AG04450 (cell line): ENCODE results near the gene OTULIN. TPM values are rescaled to one million over a fixed set of nuclear protein-coding genes. Genes with fewer than 3 reads are reported as not detected.

Source experiments
- CTCF ChIA-PET: fragments of 300-600, 350-600 bp; formaldehyde crosslinking; extraction: SDS; loops from one replicate; lab custom pipeline; 2022; ENCODE audit warnings: antibody characterized with exemption, inconsistent platforms; lab: Charles Lee
- POLR2A ChIA-PET: fragments of 350-600 bp; formaldehyde crosslinking; extraction: SDS; loops from one replicate; lab custom pipeline; 2021; ENCODE audit warnings: antibody characterized with exemption, inconsistent platforms; lab: Yijun Ruan, JAX
- DNase-seq: peaks from one replicate; pipeline ENCODE4 v3.0.0-alpha.2; 2011; ENCODE audit warnings: low read depth, low spot score
- H3K27ac ChIP-seq: one replicate; pipeline ENCODE4 v1.5.1; 2012; ENCODE audit warnings: low read depth, low read length, control low read depth
- H3K27me3 ChIP-seq: one replicate; pipeline ENCODE4 v1.6.0; 2012; ENCODE audit warnings: low read length; ENCODE audit not compliant: control insufficient read depth, insufficient read depth
- H3K4me3 ChIP-seq: 2 replicates; pipeline ENCODE4 v1.5.1; 2011; ENCODE audit warnings: mild to moderate bottlenecking, low read depth, low read length, control low read depth
- H3K9me3 ChIP-seq: 2 replicates; pipeline ENCODE4 v1.5.1; 2012; ENCODE audit warnings: low read length; ENCODE audit not compliant: control insufficient read depth, insufficient read depth
- polyA plus RNA-seq: library from polyadenylated mRNA; depleted of rRNA; stranded (reverse); fragments of >200 nt; gene quantifications from 2 replicates; pipeline ENCODE4 v1.2.3, GENCODE V29; 2011
- TF ChIP-seq, protein P1 (sequence below): IDR thresholded peaks from 2 replicates; pipeline ENCODE4 v1.5.1; 2011; ENCODE audit warnings: low read depth, low read length, control low read depth, inconsistent platforms

Gene OTULIN
- polyA plus RNA-seq, 1 experiment = 14.0 TPM

DNA sequence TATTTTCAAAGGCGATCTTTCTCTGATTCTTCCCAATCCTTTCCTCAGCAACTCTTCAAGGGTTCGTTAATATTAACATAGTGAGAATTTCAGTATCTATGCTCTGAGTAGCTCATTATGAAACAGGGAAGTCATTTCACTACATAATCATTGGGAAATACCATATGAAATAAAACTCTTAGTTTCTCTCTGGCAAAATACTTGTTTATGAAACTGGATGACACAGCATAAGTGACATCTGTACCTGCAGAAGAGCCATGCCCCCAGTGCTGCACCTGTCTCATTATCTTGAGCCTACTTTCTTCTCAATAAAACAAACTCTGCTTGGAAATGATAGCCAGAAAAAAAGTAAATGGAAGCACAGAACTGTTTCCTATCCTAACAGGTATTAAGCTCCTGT is 33.8 kb upstream of the OTULIN start:
- no peaks in the 10 kb centered on the region for H3K9me3 ChIP-seq
- H3K4me3 ChIP-seq = no peak overlapping the region
- peaks cover 3% of the 10 kb centered on the region for H3K27me3 ChIP-seq
- DNase-seq = no peak
- TF ChIP-seq, protein P1, sequence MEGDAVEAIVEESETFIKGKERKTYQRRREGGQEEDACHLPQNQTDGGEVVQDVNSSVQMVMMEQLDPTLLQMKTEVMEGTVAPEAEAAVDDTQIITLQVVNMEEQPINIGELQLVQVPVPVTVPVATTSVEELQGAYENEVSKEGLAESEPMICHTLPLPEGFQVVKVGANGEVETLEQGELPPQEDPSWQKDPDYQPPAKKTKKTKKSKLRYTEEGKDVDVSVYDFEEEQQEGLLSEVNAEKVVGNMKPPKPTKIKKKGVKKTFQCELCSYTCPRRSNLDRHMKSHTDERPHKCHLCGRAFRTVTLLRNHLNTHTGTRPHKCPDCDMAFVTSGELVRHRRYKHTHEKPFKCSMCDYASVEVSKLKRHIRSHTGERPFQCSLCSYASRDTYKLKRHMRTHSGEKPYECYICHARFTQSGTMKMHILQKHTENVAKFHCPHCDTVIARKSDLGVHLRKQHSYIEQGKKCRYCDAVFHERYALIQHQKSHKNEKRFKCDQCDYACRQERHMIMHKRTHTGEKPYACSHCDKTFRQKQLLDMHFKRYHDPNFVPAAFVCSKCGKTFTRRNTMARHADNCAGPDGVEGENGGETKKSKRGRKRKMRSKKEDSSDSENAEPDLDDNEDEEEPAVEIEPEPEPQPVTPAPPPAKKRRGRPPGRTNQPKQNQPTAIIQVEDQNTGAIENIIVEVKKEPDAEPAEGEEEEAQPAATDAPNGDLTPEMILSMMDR = no peak
- H3K27ac ChIP-seq = no peak overlapping the region
- POLR2A ChIA-PET = no interaction called here
- CTCF ChIA-PET = interaction anchor here (2.3 kb wide), 1 partner anchor 18 kb away, joined by 8 read pairs; no protein-coding TSS in a partner anchor

DNA sequence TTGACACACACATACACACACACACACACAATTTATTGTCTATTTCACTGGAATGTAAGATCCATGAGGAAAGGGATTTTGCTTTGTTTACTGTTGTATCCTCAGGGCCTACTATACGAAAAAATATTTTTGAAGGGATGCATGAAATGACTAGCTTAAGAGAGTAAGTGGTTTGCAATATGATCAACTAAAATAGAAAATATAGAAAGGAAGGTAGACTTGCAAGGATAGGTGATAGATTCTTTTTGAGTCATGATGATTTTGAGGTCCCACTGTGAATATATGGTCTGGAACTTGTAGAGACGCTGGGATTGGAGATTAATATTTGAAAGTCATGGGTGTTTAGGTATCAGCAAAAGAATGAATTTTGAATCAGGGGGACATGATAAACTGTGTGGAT is 28.9 kb upstream of the OTULIN start:
- ChIA-PET CTCF (interaction anchor here (1.1 kb wide), 1 partner anchor 13 kb away, joined by 4 read pairs; no protein-coding TSS in a partner anchor), POLR2A (no interaction called here)
- DNase-seq = no peak
- H3K4me3 ChIP-seq = no peak overlapping the region
- TF ChIP-seq, protein P1 = no peak
- no peaks in the 10 kb centered on the region for H3K9me3 ChIP-seq
- H3K27ac ChIP-seq = no peak overlapping the region
- peaks cover 10% of the 10 kb centered on the region for H3K27me3 ChIP-seq

DNA sequence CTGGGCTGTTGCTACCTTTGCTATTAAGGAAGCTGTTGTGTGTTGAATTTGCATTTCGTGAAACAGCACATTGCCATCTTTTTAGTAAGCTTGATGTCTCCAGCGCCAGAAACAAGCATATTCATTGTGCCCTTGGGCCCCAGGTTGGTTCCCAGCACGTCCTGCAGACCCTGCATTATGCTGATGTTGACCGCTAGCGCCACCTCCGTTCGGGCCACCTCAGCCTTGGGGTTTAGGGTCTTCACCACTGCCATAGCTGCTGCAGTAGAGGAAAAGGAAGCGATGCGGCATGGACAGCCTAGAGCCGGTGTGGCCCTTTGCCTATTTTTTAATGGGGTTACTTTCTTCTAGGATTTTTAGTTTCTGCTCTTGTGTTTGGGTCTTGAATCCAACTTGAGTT is 23.8 kb upstream of the OTULIN start:
- no peak overlapping the region for H3K27ac ChIP-seq
- no peaks in the 10 kb centered on the region for H3K9me3 ChIP-seq
- H3K27me3 ChIP-seq = peaks cover 7% of the 10 kb centered on the region
- CTCF ChIA-PET = no interaction called here
- POLR2A ChIA-PET = no interaction called here
- DNase-seq = no peak
- H3K4me3 ChIP-seq = no peak overlapping the region
- TF ChIP-seq, protein P1 = no peak

DNA sequence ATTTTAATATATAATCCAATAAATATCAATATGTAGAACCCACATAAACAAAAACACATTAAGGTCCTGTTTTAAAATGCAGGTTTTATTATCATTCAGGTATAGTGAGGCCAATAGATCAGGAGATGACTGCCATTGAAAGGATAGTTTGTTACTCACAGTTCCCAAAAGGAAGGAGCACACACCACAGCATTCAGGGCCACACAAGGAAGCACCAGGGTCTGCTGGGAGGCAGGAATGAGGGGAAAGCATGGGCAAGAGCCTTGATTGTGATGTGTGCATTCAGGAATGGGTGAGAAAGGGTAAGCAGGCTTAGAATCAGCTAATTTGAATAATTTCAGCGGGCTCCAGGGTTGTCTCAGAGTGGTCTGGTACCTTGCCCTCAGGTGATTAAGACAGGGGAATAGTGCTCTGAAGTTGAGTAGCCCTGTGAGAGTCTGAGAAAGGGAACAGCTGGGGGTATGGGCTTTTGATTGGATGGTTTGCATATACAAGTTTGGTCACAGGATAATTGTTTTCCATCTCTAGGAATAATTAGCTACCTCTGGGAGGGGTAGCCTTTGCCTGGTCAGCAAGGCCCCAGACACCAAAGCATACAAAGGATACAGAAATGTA is 19.8 kb upstream of the OTULIN start:
- POLR2A ChIA-PET = no interaction called here
- TF ChIP-seq, protein P1 = no peak
- no peak overlapping the region for H3K4me3 ChIP-seq
- CTCF ChIA-PET = interaction anchor here (1.0 to 1.1 kb wide), 2 partner anchors 245 to 246 kb away, joined by 4 to 7 read pairs; no protein-coding TSS in a partner anchor
- no peaks in the 10 kb centered on the region for H3K9me3 ChIP-seq
- no peak for DNase-seq
- H3K27ac ChIP-seq = no peak overlapping the region
- H3K27me3 ChIP-seq = peaks cover 5% of the 10 kb centered on the region

DNA sequence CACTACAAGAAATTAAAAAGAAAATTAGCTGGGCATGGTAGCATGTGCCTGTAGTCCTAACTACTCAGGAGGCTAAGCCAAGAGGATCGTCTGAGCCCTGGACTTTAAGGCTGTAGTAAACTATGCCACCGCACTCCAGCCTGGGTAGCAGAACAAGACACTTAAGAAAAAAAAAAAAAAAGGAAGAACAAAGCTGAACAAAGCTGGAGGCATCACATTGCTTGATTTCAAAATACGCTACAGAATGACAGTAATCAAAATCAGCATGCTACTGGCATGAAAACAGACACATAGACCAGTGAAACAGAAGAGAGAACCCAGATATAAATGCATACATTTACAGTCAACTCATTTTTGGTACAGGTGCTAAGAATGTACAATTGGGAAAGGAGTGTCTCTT is 14.5 kb upstream of the OTULIN start:
- TF ChIP-seq, protein P1 = no peak
- ChIA-PET POLR2A (interaction anchor here (0.7 kb wide), 1 partner anchor 10 kb away, joined by 7 read pairs; no protein-coding TSS in a partner anchor), CTCF (interaction anchor here (0.7 to 2.1 kb wide), 3 partner anchors 287 to 673 kb away, joined by 3 to 28 read pairs (median 11); no protein-coding TSS in a partner anchor)
- no peak overlapping the region for H3K27ac ChIP-seq
- no peak overlapping the region for H3K4me3 ChIP-seq
- peaks cover 5% of the 10 kb centered on the region for H3K27me3 ChIP-seq
- DNase-seq = no peak
- H3K9me3 ChIP-seq = no peaks in the 10 kb centered on the region
